HL-60 (cell line): ENCODE results near the gene CXCL14.

Experiments used
- DNase-seq, 2 experiments: peaks; one replicate each; pipeline ENCODE4 v3.0.0-alpha.2; 2010 to 2020; ENCODE audit warnings: low read depth in 1 of 2, low spot score in 1 of 2
- H3K27ac ChIP-seq: fragments of 250-450 bp; sonication (Bioruptor Pico); replicated peaks from 2 replicates; pipeline ENCODE4 v1.5.1; 2020; ENCODE audit warnings: mild to moderate bottlenecking, moderate library complexity
- H3K27me3 ChIP-seq: fragments of 250-450 bp; sonication (Bioruptor Pico); 2 replicates; pipeline ENCODE4 v1.5.1; 2021; ENCODE audit warnings: mild to moderate bottlenecking, moderate library complexity; ENCODE audit not compliant: insufficient read depth, poor library complexity, severe bottlenecking
- H3K4me3 ChIP-seq: replicated peaks from 2 replicates; pipeline ENCODE4 v1.5.1; 2011; ENCODE audit warnings: mild to moderate bottlenecking, control low read depth, low read length; ENCODE audit not compliant: insufficient read depth
- CTCF ChIP-seq: IDR thresholded peaks from one replicate; pipeline ENCODE4 v1.5.1; 2011; ENCODE audit warnings: low read length, control low read depth, inconsistent platforms; ENCODE audit not compliant: insufficient read depth
- GABPA ChIP-seq: IDR thresholded peaks from 2 replicates; pipeline ENCODE4 v1.6.1; 2012; ENCODE audit warnings: low read depth
- POLR2AphosphoS5 ChIP-seq: IDR thresholded peaks from 2 replicates; pipeline ENCODE4 v1.6.1; 2012; ENCODE audit warnings: low read depth
- REST ChIP-seq: IDR thresholded peaks from 2 replicates; pipeline ENCODE4 v1.6.1; 2012; ENCODE audit warnings: low read depth; ENCODE audit not compliant: insufficient replicate concordance
- SPI1 ChIP-seq: IDR thresholded peaks from 2 replicates; pipeline ENCODE4 v1.6.1; 2012; ENCODE audit warnings: low read depth, mild to moderate bottlenecking, borderline replicate concordance

CXCL14 gene

GRCh38 chr5:135521964-135522363 is 56.8 kb downstream of the CXCL14 start:
- DNase-seq, result no peak
- Histone ChIP-seq H3K4me3 (no peak overlapping the region), H3K27me3 (no peaks in the 10 kb centered on the region), H3K27ac (no peak overlapping the region)
- TF ChIP-seq GABPA (no peak), CTCF (no peak), POLR2AphosphoS5 (no peak), SPI1 (no peak), REST (no peak)
